Measurements from ENCODE around the gene IFT88. TPM values are rescaled to one million over a fixed set of nuclear protein-coding genes. Genes with fewer than 3 reads are reported as not detected.

IFT88 gene
- total RNA-seq, 1 experiment from 2014 or later: 19.4 TPM

GRCh38 chr13:20706661-20707060 is 139.7 kb downstream of the IFT88 start:
- no peak for DNase-seq (ENCODE audit: low spot score)
- no TSS peak for BruUV-seq (replicated peaks)
- Histone ChIP-seq H3K9me3 (ENCODE audit: low read depth, low read length, poor library complexity, severe bottlenecking) (no peaks in the 10 kb centered on the region), H3K27me3 (replicated peaks; ENCODE audit: insufficient read depth, low read depth, low read length, poor library complexity) (no peaks in the 10 kb centered on the region), H3K36me3 (ENCODE audit: insufficient read depth, low read length, poor library complexity, severe bottlenecking) (no peaks in the 10 kb centered on the region), H3K27ac (ENCODE audit: low read depth, low read length, poor library complexity, severe bottlenecking) (no peak overlapping the region), H3K4me1 (ENCODE audit: insufficient read depth, low read length, poor library complexity, severe bottlenecking) (peaks cover 8% of the 10 kb centered on the region), H3K4me3 (ENCODE audit: low read depth, low read length, poor library complexity, severe bottlenecking) (no peak overlapping the region)
- intact Hi-C loops (cut with micrococcal nuclease; ENCODE audit: unreplicated experiment): loop anchor here (5.0 kb wide), 1 partner anchor 179 kb away; the partner anchor contains the start of gene CRYL1
- ChIA-PET CTCF (no interaction called here), POLR2A (ENCODE audit: low non-redundant PET) (no interaction called here)
- no peak for TF ChIP-seq EZH2 (IDR thresholded peaks at IDR 0.05; ENCODE audit: borderline replicate concordance, low read depth, low read length, poor library complexity, severe bottlenecking)
- TF ChIP-seq CTCF (conservative IDR thresholded peaks at IDR 0.05; ENCODE audit: low read depth, low read length): no peak

GRCh38 chr13:20708216-20708615 is 141.3 kb downstream of the IFT88 start:
- Histone ChIP-seq H3K4me1 (ENCODE audit: insufficient read depth, low read length, poor library complexity, severe bottlenecking) (peaks cover 5% of the 10 kb centered on the region), H3K27me3 (replicated peaks; ENCODE audit: insufficient read depth, low read depth, low read length, poor library complexity) (no peaks in the 10 kb centered on the region), H3K4me3 (ENCODE audit: low read depth, low read length, poor library complexity, severe bottlenecking) (no peak overlapping the region), H3K9me3 (ENCODE audit: low read depth, low read length, poor library complexity, severe bottlenecking) (no peaks in the 10 kb centered on the region), H3K36me3 (ENCODE audit: insufficient read depth, low read length, poor library complexity, severe bottlenecking) (no peaks in the 10 kb centered on the region), H3K27ac (ENCODE audit: low read depth, low read length, poor library complexity, severe bottlenecking) (no peak overlapping the region)
- intact Hi-C loops (cut with micrococcal nuclease; ENCODE audit: unreplicated experiment): loop anchor here (5.0 kb wide), 1 partner anchor 181 kb away; the partner anchor contains the start of gene CRYL1
- no peak for TF ChIP-seq CTCF (conservative IDR thresholded peaks at IDR 0.05; ENCODE audit: low read depth, low read length)
- no peak for TF ChIP-seq EZH2 (IDR thresholded peaks at IDR 0.05; ENCODE audit: borderline replicate concordance, low read depth, low read length, poor library complexity, severe bottlenecking)
- POLR2A ChIA-PET (ENCODE audit: low non-redundant PET): no interaction called here
- DNase-seq (ENCODE audit: low spot score): no peak
- CTCF ChIA-PET: interaction anchor here (0.7 kb wide), 1 partner anchor 8 kb away, joined by 4 read pairs; no protein-coding TSS in a partner anchor
- BruUV-seq (replicated peaks): no TSS peak

GRCh38 chr13:20709369-20709768 is 142.4 kb downstream of the IFT88 start:
- TF ChIP-seq EZH2 (IDR thresholded peaks at IDR 0.05; ENCODE audit: borderline replicate concordance, low read depth, low read length, poor library complexity, severe bottlenecking) (no peak), CTCF (conservative IDR thresholded peaks at IDR 0.05; ENCODE audit: low read depth, low read length) (no peak)
- H3K27me3 ChIP-seq (replicated peaks; ENCODE audit: insufficient read depth, low read depth, low read length, poor library complexity): no peaks in the 10 kb centered on the region
- H3K27ac ChIP-seq (ENCODE audit: low read depth, low read length, poor library complexity, severe bottlenecking): no peak overlapping the region
- intact Hi-C loops (cut with micrococcal nuclease; ENCODE audit: unreplicated experiment): loop anchor here (5.0 kb wide), 1 partner anchor 182 kb away; the partner anchor contains the start of gene CRYL1
- no peaks in the 10 kb centered on the region for H3K36me3 ChIP-seq (ENCODE audit: insufficient read depth, low read length, poor library complexity, severe bottlenecking)
- DNase-seq (ENCODE audit: low spot score): no peak
- ChIA-PET POLR2A (ENCODE audit: low non-redundant PET) (no interaction called here), CTCF (no interaction called here)
- peaks cover 15% of the 10 kb centered on the region for H3K4me1 ChIP-seq (ENCODE audit: insufficient read depth, low read length, poor library complexity, severe bottlenecking)
- H3K9me3 ChIP-seq (ENCODE audit: low read depth, low read length, poor library complexity, severe bottlenecking): no peaks in the 10 kb centered on the region
- BruUV-seq (replicated peaks): no TSS peak
- H3K4me3 ChIP-seq (ENCODE audit: low read depth, low read length, poor library complexity, severe bottlenecking): no peak overlapping the region
